ENCODE results near the gene TRIO.

The TRIO gene

GRCh38 chr5:14218480-14218879, 75.3 kb downstream of the TRIO start:
- TF ChIP-seq POLR2AphosphoS5 (IDR thresholded peaks at IDR 0.05; ENCODE audit: low read depth, low read length) (no peak), SIN3A (IDR thresholded peaks at IDR 0.05; ENCODE audit: borderline replicate concordance, insufficient read depth, low read length) (no peak)

GRCh38 chr5:14218897-14219573, 75.9 kb downstream of the TRIO start:
- TF ChIP-seq FOXP2 (optimal IDR thresholded peaks at IDR 0.05; ENCODE audit: borderline replicate concordance, extremely low read depth, extremely low read length, insufficient read depth) (no peak), SIN3A (IDR thresholded peaks at IDR 0.05; ENCODE audit: borderline replicate concordance, insufficient read depth, low read length) (no peak), TAF1 (IDR thresholded peaks at IDR 0.05; ENCODE audit: borderline replicate concordance, insufficient read depth, low read length) (no peak), REST (IDR thresholded peaks at IDR 0.05; ENCODE audit: insufficient read depth in 1 of 2, low read depth in 2 of 2, low read length in 2 of 2) (no peak), POLR2AphosphoS5 (IDR thresholded peaks at IDR 0.05; ENCODE audit: low read depth, low read length) (no peak)

- TF ChIP-seq REST (IDR thresholded peaks at IDR 0.05; ENCODE audit: insufficient read depth in 1 of 2, low read depth in 2 of 2, low read length in 2 of 2), result no peak
- TF ChIP-seq POLR2AphosphoS5 (IDR thresholded peaks at IDR 0.05; ENCODE audit: low read depth, low read length), result no peak
- TF ChIP-seq SIN3A (IDR thresholded peaks at IDR 0.05; ENCODE audit: borderline replicate concordance, insufficient read depth, low read length), result no peak
- no peak for TF ChIP-seq TAF1 (IDR thresholded peaks at IDR 0.05; ENCODE audit: borderline replicate concordance, insufficient read depth, low read length)
- no peak for TF ChIP-seq FOXP2 (optimal IDR thresholded peaks at IDR 0.05; ENCODE audit: borderline replicate concordance, extremely low read depth, extremely low read length, insufficient read depth)
Measured at GRCh38 chr5:14219800-14220512, 76.8 kb downstream of the TRIO start.

- TF ChIP-seq FOXP2 (optimal IDR thresholded peaks at IDR 0.05; ENCODE audit: borderline replicate concordance, extremely low read depth, extremely low read length, insufficient read depth) (no peak), SIN3A (IDR thresholded peaks at IDR 0.05; ENCODE audit: borderline replicate concordance, insufficient read depth, low read length) (no peak), TAF1 (IDR thresholded peaks at IDR 0.05; ENCODE audit: borderline replicate concordance, insufficient read depth, low read length) (no peak), REST (IDR thresholded peaks at IDR 0.05; ENCODE audit: insufficient read depth in 1 of 2, low read depth in 2 of 2, low read length in 2 of 2) (no peak), POLR2AphosphoS5 (IDR thresholded peaks at IDR 0.05; ENCODE audit: low read depth, low read length) (no peak)
Measured at GRCh38 chr5:14220642-14221041, 77.5 kb downstream of the TRIO start.

- no peak for TF ChIP-seq POLR2AphosphoS5 (IDR thresholded peaks at IDR 0.05; ENCODE audit: low read depth, low read length)
Measured at GRCh38 chr5:14221732-14222131, 78.6 kb downstream of the TRIO start.

GRCh38 chr5:14222206-14222605, 79.1 kb downstream of the TRIO start:
- TF ChIP-seq TAF1 (IDR thresholded peaks at IDR 0.05; ENCODE audit: borderline replicate concordance, insufficient read depth, low read length) (no peak), REST (IDR thresholded peaks at IDR 0.05; ENCODE audit: insufficient read depth in 1 of 2, low read depth in 2 of 2, low read length in 2 of 2) (no peak), SIN3A (IDR thresholded peaks at IDR 0.05; ENCODE audit: borderline replicate concordance, insufficient read depth, low read length) (no peak), POLR2AphosphoS5 (IDR thresholded peaks at IDR 0.05; ENCODE audit: low read depth, low read length) (no peak), FOXP2 (optimal IDR thresholded peaks at IDR 0.05; ENCODE audit: borderline replicate concordance, extremely low read depth, extremely low read length, insufficient read depth) (no peak)

Data from PFSK-1 (cell line).